Measurements from ENCODE around the gene EPHB1. TPM values are rescaled to one million over a fixed set of nuclear protein-coding genes. Genes with fewer than 3 reads are reported as not detected.

Gene EPHB1
- total RNA-seq, 1 donor from 2014 or later, result 16.3 TPM

DNA sequence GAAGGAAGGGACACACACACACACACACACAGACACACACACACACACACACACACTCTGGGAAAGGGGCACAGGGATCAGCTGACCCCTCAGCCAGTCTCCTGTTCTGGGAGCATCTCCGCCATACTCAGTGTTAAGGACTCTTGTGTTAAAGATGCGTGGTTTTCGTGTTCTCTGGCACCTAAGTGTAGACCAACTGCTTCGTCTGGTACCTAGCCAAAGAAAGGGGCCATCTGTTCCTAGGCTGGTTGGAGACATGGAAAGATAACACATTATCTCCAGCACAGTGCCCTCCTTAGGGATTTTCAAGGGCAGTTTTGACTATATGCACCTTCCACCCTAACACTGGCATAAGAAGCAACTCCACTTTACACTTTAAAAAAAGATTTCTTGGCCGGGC lies 65.1 kb downstream of the EPHB1 start:
- peak overlapping the region; percentile 35 for H3K27ac Mint-ChIP-seq (ENCODE audit: unreplicated experiment)
- H3K27me3 Mint-ChIP-seq (ENCODE audit: unreplicated experiment), result peaks cover 4% of the 10 kb centered on the region
- TF ChIP-seq CTCF (IDR thresholded peaks at IDR 0.05; ENCODE audit: partially characterized antibody, unreplicated experiment), result no peak
- peaks cover 16% of the 10 kb centered on the region for H3K4me1 Mint-ChIP-seq (ENCODE audit: low read depth, unreplicated experiment)
- no peaks in the 10 kb centered on the region for H3K36me3 Mint-ChIP-seq (ENCODE audit: unreplicated experiment)
- H3K9me3 Mint-ChIP-seq (ENCODE audit: unreplicated experiment), result peaks cover 3% of the 10 kb centered on the region
- H3K4me3 Mint-ChIP-seq (ENCODE audit: unreplicated experiment), result peak overlapping the region; percentile 32
- DNase-seq, result no peak

GRCh38 chr3:134863915-134864314 lies 68.9 kb downstream of the EPHB1 start:
- Mint-ChIP-seq H3K36me3 (ENCODE audit: unreplicated experiment) (no peaks in the 10 kb centered on the region), H3K9me3 (ENCODE audit: unreplicated experiment) (peaks cover 3% of the 10 kb centered on the region), H3K27me3 (ENCODE audit: unreplicated experiment) (no peaks in the 10 kb centered on the region), H3K27ac (ENCODE audit: unreplicated experiment) (no peak overlapping the region), H3K4me3 (ENCODE audit: unreplicated experiment) (no peak overlapping the region), H3K4me1 (ENCODE audit: low read depth, unreplicated experiment) (peaks cover 16% of the 10 kb centered on the region)
- no peak for TF ChIP-seq CTCF (IDR thresholded peaks at IDR 0.05; ENCODE audit: partially characterized antibody, unreplicated experiment)
- DNase-seq, result no peak

DNA sequence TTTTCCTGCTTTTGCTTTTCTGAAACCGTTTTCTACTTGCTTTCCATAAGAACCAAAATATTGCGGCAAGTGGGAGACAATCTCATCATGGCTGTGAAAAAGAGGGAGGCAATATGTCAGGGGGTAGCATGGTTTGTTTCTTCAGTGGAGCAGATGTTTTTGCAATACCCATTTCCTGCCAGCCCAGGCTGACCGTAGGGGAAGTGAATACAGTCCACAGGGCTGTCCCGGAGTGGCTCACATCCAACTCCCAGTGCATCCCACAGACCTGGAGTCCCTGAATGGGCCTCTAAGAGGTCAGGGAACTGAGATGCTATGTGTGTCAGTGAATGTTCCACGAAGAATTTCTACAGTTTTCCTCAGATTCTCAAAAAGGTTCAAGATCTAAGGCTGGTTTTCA lies 69.6 kb downstream of the EPHB1 start:
- H3K4me3 Mint-ChIP-seq (ENCODE audit: unreplicated experiment), result no peak overlapping the region
- no peak for DNase-seq
- no peak overlapping the region for H3K27ac Mint-ChIP-seq (ENCODE audit: unreplicated experiment)
- H3K4me1 Mint-ChIP-seq (ENCODE audit: low read depth, unreplicated experiment), result peaks cover 13% of the 10 kb centered on the region
- no peaks in the 10 kb centered on the region for H3K27me3 Mint-ChIP-seq (ENCODE audit: unreplicated experiment)
- TF ChIP-seq CTCF (IDR thresholded peaks at IDR 0.05; ENCODE audit: partially characterized antibody, unreplicated experiment), result no peak
- peaks cover 3% of the 10 kb centered on the region for H3K9me3 Mint-ChIP-seq (ENCODE audit: unreplicated experiment)
- no peaks in the 10 kb centered on the region for H3K36me3 Mint-ChIP-seq (ENCODE audit: unreplicated experiment)

DNA sequence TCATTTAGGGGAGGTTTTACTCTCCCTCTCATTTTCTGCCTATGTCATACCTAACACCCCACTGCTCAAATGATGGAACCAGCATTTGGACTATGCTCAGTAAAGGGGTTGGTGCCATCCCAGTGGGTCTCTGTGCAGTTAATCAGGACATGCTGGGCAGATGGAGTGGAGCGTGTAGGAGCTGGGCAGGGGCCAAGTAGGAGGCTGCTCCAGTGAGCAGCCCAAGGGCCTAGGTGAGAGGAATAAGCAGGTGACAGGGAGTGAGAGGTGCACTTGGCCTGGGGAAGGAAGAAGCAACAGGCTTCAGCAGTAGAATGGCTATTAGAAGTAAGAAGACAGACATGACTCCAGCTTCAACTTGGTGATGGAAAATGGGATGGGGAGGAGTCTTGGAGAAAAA lies 72.2 kb downstream of the EPHB1 start:
- DNase-seq, result no peak
- Mint-ChIP-seq H3K9me3 (ENCODE audit: unreplicated experiment) (no peaks in the 10 kb centered on the region), H3K4me1 (ENCODE audit: low read depth, unreplicated experiment) (no peaks in the 10 kb centered on the region), H3K27me3 (ENCODE audit: unreplicated experiment) (no peaks in the 10 kb centered on the region), H3K36me3 (ENCODE audit: unreplicated experiment) (no peaks in the 10 kb centered on the region), H3K27ac (ENCODE audit: unreplicated experiment) (no peak overlapping the region), H3K4me3 (ENCODE audit: unreplicated experiment) (no peak overlapping the region)
- no peak for TF ChIP-seq CTCF (IDR thresholded peaks at IDR 0.05; ENCODE audit: partially characterized antibody, unreplicated experiment)

DNA sequence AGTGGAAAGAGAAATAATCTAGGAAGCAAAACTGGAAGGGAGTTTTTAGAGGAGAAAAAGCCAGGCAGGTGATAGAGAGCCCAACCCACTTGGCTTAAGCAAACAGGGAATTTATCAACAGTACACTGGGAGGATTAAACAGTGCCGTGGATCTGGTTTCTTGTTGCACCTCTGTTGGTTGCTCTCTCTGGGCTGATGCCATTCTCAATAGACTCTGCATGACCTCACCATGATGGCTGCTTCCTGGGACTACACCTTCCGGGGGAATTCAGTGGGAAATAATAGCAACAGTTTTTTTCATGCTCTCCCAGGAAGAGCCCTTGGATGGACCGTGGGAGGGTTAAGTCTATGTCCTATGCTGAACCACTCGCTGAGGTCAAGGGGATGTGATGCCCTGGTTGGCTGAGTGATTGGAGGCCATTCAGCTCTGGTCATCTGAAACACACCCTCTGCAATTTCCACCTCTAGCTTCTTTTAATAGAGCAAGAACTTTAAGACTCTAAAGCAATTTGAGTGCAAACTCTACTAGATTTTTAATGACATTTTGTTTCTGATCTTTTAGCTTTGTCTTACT lies 74.2 kb downstream of the EPHB1 start:
- H3K4me3 Mint-ChIP-seq (ENCODE audit: unreplicated experiment), result no peak overlapping the region
- H3K4me1 Mint-ChIP-seq (ENCODE audit: low read depth, unreplicated experiment), result no peaks in the 10 kb centered on the region
- H3K27me3 Mint-ChIP-seq (ENCODE audit: unreplicated experiment), result no peaks in the 10 kb centered on the region
- TF ChIP-seq CTCF (IDR thresholded peaks at IDR 0.05; ENCODE audit: partially characterized antibody, unreplicated experiment), result no peak
- DNase-seq, result no peak
- H3K36me3 Mint-ChIP-seq (ENCODE audit: unreplicated experiment), result no peaks in the 10 kb centered on the region
- H3K9me3 Mint-ChIP-seq (ENCODE audit: unreplicated experiment), result no peaks in the 10 kb centered on the region
- H3K27ac Mint-ChIP-seq (ENCODE audit: unreplicated experiment), result no peak overlapping the region

All from glutamatergic neuron (in vitro differentiated cells).